ES-I3 (cell line): Measurements from ENCODE around the gene SP5.
"Not testable (repeated sequence)": the region's sequence is repeated elsewhere in the genome, so short reads cannot be mapped to it uniquely, and the experiment has no call there.

Experiments used
- H3K36me3 ChIP-seq: 2 replicates; pipeline ENCODE4 v1.6.1; 2013; ENCODE audit warnings: mild to moderate bottlenecking, low read length, control low read depth, moderate library complexity; ENCODE audit not compliant: insufficient read depth
- H3K4me1 ChIP-seq: 2 replicates; pipeline ENCODE4 v1.6.1; 2013; ENCODE audit warnings: mild to moderate bottlenecking, control low read depth, low read length; ENCODE audit not compliant: insufficient read depth
- H3K9ac ChIP-seq: 2 replicates; pipeline ENCODE4 v1.6.1; 2013; ENCODE audit warnings: low read depth, mild to moderate bottlenecking, low read length, moderate library complexity
- H3K9me3 ChIP-seq: 2 replicates; pipeline ENCODE4 v1.6.1; 2013; ENCODE audit warnings: mild to moderate bottlenecking, low read length, moderate library complexity; ENCODE audit not compliant: control insufficient read depth, insufficient read depth

SP5 gene

DNA sequence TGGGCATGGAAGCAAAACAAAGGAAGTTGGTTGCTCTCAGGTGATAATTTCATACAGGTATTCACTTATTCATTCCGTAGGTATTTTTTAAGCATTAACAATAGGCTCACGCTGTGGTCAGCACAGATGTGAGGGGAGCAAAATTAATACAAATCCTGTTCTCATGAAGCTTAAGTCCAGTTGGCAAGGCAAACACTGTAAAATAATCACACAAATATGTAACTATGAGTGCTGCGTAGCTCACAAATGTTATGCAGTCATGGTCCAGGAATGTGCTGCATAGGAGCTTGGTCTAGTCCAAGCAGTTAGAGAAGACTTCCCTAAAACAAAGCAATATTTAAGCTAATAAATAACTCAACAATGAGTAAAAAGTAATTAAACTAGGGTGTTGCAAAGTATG lies 23.9 kb downstream of the SP5 start:
- H3K36me3 ChIP-seq, result no peaks in the 10 kb centered on the region; the same call in 1 of the 2 replicates
- no peak overlapping the region for H3K9ac ChIP-seq
- no peaks in the 10 kb centered on the region; the same call in 1 of the 2 replicates for H3K4me1 ChIP-seq
- H3K9me3 ChIP-seq, result peaks cover 3% of the 10 kb centered on the region; the same call in 1 of the 2 replicates

DNA sequence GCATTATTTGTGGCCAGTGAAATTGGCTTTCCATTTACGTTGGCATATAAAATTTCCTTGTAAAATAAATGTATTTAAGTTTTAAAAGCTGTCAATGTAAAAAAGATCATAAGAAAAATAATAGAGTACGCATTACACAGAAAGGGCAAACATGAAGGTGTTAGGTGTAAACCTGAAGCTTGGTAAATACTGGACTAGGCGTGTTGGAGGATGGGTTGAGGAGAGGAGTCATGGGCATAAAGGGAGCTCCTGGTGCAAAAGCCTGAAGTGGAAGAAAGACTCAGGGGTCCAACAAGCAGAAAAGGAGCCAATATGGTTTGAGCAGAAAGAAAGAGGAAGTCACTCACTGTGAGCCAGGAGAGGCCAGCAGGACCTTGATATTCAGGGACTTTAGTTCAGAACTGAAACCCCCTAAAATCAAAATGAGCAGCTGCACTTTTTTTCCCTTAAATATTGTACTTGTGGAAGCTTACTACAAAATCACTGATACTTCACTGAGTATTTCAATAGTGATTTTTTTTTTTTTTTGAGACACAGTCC lies 24.4 kb downstream of the SP5 start:
- peaks cover 3% of the 10 kb centered on the region; the same call in 1 of the 2 replicates for H3K9me3 ChIP-seq
- H3K36me3 ChIP-seq, result no peaks in the 10 kb centered on the region; the same call in 1 of the 2 replicates
- no peak overlapping the region for H3K9ac ChIP-seq
- peaks cover 3% of the 10 kb centered on the region; the same call in 1 of the 2 replicates for H3K4me1 ChIP-seq

- H3K9ac ChIP-seq, result no peak overlapping the region
- H3K4me1 ChIP-seq, result peaks cover 3% of the 10 kb centered on the region; the same call in 1 of the 2 replicates
- H3K36me3 ChIP-seq, result no peaks in the 10 kb centered on the region; the same call in 1 of the 2 replicates
- peaks cover 3% of the 10 kb centered on the region; the same call in 1 of the 2 replicates for H3K9me3 ChIP-seq
These were observed 25.5 kb downstream of the SP5 start for GRCh38 chr2:170740660-170741059.

- Histone ChIP-seq H3K4me1 (peaks cover 3% of the 10 kb centered on the region; the same call in 1 of the 2 replicates), H3K36me3 (no peaks in the 10 kb centered on the region), H3K9me3 (no peaks in the 10 kb centered on the region), H3K9ac (no peak overlapping the region)
These were observed 26.9 kb downstream of the SP5 start for GRCh38 chr2:170742000-170742399.

- H3K36me3 ChIP-seq, result no peaks in the 10 kb centered on the region
- H3K9me3 ChIP-seq, result no peaks in the 10 kb centered on the region
- no peak overlapping the region for H3K9ac ChIP-seq
- H3K4me1 ChIP-seq, result peaks cover 3% of the 10 kb centered on the region; the same call in 1 of the 2 replicates
These were observed 27.9 kb downstream of the SP5 start for GRCh38 chr2:170742896-170743529.

- H3K9ac ChIP-seq, result no peak overlapping the region
- no peaks in the 10 kb centered on the region for H3K9me3 ChIP-seq
- peaks cover 3% of the 10 kb centered on the region; the same call in 1 of the 2 replicates for H3K4me1 ChIP-seq
- H3K36me3 ChIP-seq, result no peaks in the 10 kb centered on the region
These were observed 28.5 kb downstream of the SP5 start for GRCh38 chr2:170743530-170744239.

DNA sequence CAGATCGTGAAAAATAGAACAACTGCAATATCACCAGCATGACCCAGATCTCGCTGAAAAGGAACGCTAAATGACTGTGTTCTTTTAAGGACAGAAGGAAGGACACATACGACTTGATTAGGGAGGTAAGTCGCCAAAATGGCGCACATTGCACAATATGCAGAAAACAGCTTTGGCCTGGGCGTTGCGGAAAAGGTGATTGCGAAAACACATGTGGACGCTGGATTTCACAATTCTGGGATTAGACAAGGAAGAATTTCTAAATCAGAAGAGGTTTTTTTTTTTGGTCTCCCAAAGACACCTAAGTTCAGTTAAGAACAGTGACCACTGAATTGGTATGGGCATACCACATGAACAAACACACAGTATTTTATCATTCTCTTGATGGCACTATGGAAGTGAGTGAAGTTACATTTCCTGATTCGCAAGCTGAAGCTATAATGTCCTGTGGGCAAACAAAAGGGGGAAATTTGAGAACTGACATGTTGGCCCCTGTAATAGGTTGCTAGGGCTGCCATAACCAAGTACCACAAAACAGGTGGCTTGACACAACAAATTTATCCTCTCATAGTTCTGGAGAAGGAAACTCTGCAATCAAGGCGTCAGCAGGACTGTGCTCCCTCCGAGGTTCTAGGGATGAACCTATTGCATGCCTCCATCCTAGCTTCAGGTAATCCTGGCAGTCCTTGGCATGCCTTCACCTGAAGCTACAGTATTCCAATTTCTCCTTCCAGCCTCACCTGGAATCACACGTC lies 29.3 kb downstream of the SP5 start:
- Histone ChIP-seq H3K9ac (no peak overlapping the region), H3K9me3 (no peaks in the 10 kb centered on the region), H3K36me3 (no peaks in the 10 kb centered on the region), H3K4me1 (peaks cover 3% of the 10 kb centered on the region; the same call in 1 of the 2 replicates)

- H3K9me3 ChIP-seq, result no peaks in the 10 kb centered on the region
- no peaks in the 10 kb centered on the region for H3K36me3 ChIP-seq
- peaks cover 3% of the 10 kb centered on the region; the same call in 1 of the 2 replicates for H3K4me1 ChIP-seq
- no peak overlapping the region for H3K9ac ChIP-seq
These were observed 30.2 kb downstream of the SP5 start for GRCh38 chr2:170745305-170745704.

- Histone ChIP-seq H3K9ac (no peak overlapping the region), H3K36me3 (no peaks in the 10 kb centered on the region), H3K4me1 (peaks cover 3% of the 10 kb centered on the region; the same call in 1 of the 2 replicates), H3K9me3 (no peaks in the 10 kb centered on the region)
These were observed 32.8 kb downstream of the SP5 start for GRCh38 chr2:170747921-170748320.

- not testable (repeated sequence) for H3K9ac ChIP-seq, H3K4me1 ChIP-seq, H3K9me3 ChIP-seq, H3K36me3 ChIP-seq
These were observed 36.4 kb downstream of the SP5 start for GRCh38 chr2:170751555-170751954.

DNA sequence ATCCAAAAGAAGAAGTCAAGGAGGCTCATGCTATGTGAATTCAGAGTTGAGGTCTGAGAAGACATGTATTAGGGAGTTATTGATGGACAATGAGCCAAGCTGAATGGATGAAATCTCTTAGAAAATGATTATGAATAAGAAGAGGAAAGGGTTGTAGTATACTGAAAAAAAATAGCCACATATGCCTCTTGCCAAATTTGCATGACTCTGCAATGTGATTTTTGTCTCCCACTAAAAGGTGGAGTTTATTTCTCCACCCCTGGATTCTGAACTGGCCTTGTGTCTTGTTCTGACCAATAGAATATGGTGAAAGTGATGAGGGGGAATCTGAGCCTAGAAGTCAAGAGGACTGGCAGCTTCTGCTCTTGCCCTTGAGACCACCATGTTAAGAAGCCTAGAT lies 46.4 kb downstream of the SP5 start:
- H3K4me1 ChIP-seq, result peaks cover 14% of the 10 kb centered on the region
- no peaks in the 10 kb centered on the region for H3K36me3 ChIP-seq
- H3K9me3 ChIP-seq, result no peaks in the 10 kb centered on the region
- no peak overlapping the region for H3K9ac ChIP-seq

DNA sequence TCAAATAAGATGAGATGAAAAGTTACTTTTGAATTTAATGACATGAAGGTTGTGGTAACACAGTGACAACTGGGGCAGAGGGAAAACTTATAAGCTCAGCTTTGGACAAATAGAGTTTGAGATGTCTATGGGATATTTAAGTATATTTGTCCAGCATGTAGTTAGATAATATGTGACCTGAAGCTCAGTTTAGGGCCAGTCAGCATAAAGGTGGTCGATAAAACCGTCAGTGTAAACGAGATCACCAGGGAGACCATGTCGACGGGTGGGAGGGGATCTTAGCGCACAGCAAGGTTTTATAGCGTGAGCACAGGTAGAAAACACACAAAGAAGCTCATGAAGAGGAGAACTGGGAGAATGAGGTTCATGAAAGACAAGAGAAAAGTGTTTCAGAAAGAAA lies 47.6 kb downstream of the SP5 start:
- H3K9me3 ChIP-seq, result no peaks in the 10 kb centered on the region
- no peak overlapping the region for H3K9ac ChIP-seq
- H3K4me1 ChIP-seq, result peaks cover 14% of the 10 kb centered on the region
- no peaks in the 10 kb centered on the region for H3K36me3 ChIP-seq

GRCh38 chr2:170763232-170763631 lies 48.1 kb downstream of the SP5 start:
- Histone ChIP-seq H3K36me3 (no peaks in the 10 kb centered on the region), H3K4me1 (peaks cover 14% of the 10 kb centered on the region), H3K9ac (no peak overlapping the region), H3K9me3 (no peaks in the 10 kb centered on the region)

DNA sequence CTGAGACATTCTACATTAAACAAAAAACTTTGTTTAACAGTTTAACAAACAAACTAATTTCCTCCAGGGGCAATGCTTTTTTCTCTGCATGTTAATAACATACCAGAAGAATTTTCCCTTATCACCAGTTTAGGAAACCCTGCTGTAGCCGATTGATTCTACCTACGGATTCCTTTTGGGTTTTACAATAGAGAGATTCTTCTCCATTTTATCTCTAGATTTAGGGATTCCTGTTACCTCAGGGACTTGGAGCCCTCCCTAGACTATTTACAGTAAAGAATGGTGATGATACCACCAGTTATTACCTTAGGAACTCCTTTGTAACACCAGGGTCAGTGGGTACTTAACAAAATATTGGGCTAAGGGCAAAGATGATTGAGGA lies 49.7 kb downstream of the SP5 start:
- Histone ChIP-seq H3K9ac (peak overlapping the region; percentile 25; the same call in 1 of the 2 replicates), H3K9me3 (no peaks in the 10 kb centered on the region), H3K4me1 (peaks cover 19% of the 10 kb centered on the region), H3K36me3 (no peaks in the 10 kb centered on the region)
